Measurements from ENCODE around the gene ANKRD39.

Gene ANKRD39

DNA sequence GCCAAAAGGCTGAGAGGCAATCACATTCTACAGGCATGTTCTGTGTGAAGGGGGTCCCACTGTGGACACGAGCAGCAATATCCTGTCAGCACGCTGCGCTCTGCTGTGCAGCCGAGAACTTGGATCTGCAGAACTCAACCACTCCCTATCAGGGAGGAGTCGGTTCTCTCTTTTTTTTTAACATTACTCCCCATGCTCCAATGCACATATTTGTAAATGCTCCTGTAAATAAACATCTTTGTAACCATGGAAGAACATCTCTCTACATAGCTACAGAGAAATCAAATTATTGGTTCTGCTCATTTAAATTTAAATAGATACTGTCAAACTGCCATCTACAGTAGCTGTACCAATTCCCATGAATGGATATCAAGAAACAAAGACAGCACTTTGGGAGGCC lies 11.0 kb downstream of the ANKRD39 start:
- Histone ChIP-seq H3K27me3 (ENCODE audit: insufficient read depth, low read depth) (no peaks in the 10 kb centered on the region), H3K9ac (peak overlapping the region; percentile 47; the same call in 1 of the 2 replicates), H3K4me3 (IDR thresholded peaks at IDR 0.05; ENCODE audit: insufficient read depth, low read depth, low read length) (no peak overlapping the region), H3K27ac (peak overlapping the region; percentile 93), H4K20me1 (ENCODE audit: insufficient read depth) (no peaks in the 10 kb centered on the region), H3K4me1 (ENCODE audit: low read depth, poor library complexity, severe bottlenecking) (peaks cover 91% of the 10 kb centered on the region), H2AFZ (ENCODE audit: low read depth) (no peak overlapping the region), H3K79me2 (ENCODE audit: insufficient read depth, low read depth) (peaks cover 35% of the 10 kb centered on the region; the same call in 1 of the 2 replicates), H3K4me2 (peak overlapping the region; percentile 92), H3K36me3 (ENCODE audit: insufficient read depth) (peaks cover 12% of the 10 kb centered on the region; the same call in 1 of the 2 replicates)
- no peak for TF ChIP-seq CTCF (conservative IDR thresholded peaks at IDR 0.05; ENCODE audit: low read depth, low read length)

- Histone ChIP-seq H3K4me3 (IDR thresholded peaks at IDR 0.05; ENCODE audit: insufficient read depth, low read depth, low read length) (no peak overlapping the region), H3K9ac (no peak overlapping the region), H4K20me1 (ENCODE audit: insufficient read depth) (no peaks in the 10 kb centered on the region), H3K79me2 (ENCODE audit: insufficient read depth, low read depth) (peaks cover 12% of the 10 kb centered on the region; the same call in 1 of the 2 replicates), H3K36me3 (ENCODE audit: insufficient read depth) (peaks cover 3% of the 10 kb centered on the region; the same call in 1 of the 2 replicates), H3K27ac (no peak overlapping the region), H3K4me1 (ENCODE audit: low read depth, poor library complexity, severe bottlenecking) (peaks cover 81% of the 10 kb centered on the region), H3K4me2 (no peak overlapping the region), H2AFZ (ENCODE audit: low read depth) (no peak overlapping the region), H3K27me3 (ENCODE audit: insufficient read depth, low read depth) (no peaks in the 10 kb centered on the region)
- TF ChIP-seq CTCF (conservative IDR thresholded peaks at IDR 0.05; ENCODE audit: low read depth, low read length) = no peak
Measured at GRCh38 chr2:96844405-96844808, 13.4 kb downstream of the ANKRD39 start.

DNA sequence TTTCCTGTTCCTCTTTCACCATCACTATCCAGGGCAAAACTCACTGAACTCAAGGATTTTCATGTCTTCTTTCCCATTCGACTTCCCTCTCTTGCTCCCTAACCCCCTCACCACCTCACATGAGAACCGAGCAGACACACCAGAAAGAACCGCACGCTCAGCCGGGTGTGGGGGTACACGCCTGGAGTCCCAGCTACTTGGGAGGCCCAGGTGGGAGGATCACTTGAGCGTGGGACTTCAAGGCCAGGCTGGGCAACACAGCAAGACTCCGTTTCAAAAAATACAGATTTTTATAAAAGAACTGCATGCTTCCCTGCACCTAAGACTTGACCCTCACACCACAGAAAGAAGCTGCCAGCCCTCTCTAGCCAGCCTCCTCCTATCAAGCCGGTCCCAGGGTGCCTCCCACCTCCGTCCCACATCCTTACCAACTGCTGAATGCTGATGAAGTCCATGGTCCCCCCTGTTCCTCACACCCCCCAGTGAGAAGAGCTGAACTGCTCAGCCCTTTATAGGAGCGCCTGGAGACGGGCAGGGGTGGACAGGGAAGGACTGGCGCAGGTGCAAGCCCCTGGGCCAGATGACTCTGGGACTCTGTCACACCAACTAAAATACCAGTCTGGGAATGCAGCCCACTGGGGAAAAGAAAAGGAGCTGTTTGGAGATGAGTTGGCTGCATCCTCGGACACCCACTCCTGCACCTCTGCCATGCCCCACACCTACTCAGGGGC lies 14.1 kb downstream of the ANKRD39 start, which contains the start of gene ANKRD23:
ANKRD23 (minus strand) TSS at position 484 of the 731 bp plus-strand sequence; CDS start at position 455, 29 bp downstream.
- Histone ChIP-seq H3K9ac (no peak within 1 kb of the TSS), H3K36me3 (ENCODE audit: insufficient read depth) (peaks cover 3% of the 10 kb centered on the region; the same call in 1 of the 2 replicates), H4K20me1 (ENCODE audit: insufficient read depth) (no peaks in the 10 kb centered on the region), H3K4me2 (no peak within 1 kb of the TSS), H3K4me1 (ENCODE audit: low read depth, poor library complexity, severe bottlenecking) (peaks cover 81% of the 10 kb centered on the region), H3K4me3 (IDR thresholded peaks at IDR 0.05; ENCODE audit: insufficient read depth, low read depth, low read length) (no peak within 1 kb of the TSS), H3K27ac (peak within 1 kb of the TSS; percentile 26; the same call in 1 of the 2 replicates), H3K79me2 (ENCODE audit: insufficient read depth, low read depth) (peaks cover 12% of the 10 kb centered on the region; the same call in 1 of the 2 replicates), H3K27me3 (ENCODE audit: insufficient read depth, low read depth) (no peaks in the 10 kb centered on the region), H2AFZ (ENCODE audit: low read depth) (no peak within 1 kb of the TSS)
- no peak for TF ChIP-seq CTCF (conservative IDR thresholded peaks at IDR 0.05; ENCODE audit: low read depth, low read length)

DNA sequence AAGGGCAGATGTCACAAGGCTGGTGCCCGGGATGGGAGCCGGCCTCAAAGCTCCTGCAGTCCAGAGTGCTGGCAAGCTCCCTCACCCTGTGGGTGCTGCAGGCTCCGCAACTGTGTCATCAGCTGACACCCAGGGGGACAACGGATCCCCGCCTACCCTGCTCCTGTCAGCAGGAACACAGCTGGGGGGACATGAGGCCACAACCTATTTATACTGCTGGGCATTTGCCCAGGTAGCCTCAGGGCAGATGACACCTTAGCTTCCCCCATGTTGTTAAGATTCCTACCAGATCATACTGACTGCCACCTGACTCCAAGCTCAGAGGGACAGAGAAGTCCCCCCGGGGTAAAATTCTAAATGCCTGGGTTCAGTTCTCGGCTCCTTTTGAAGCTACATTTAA lies 15.2 kb downstream of the ANKRD39 start:
- Histone ChIP-seq H3K36me3 (ENCODE audit: insufficient read depth) (peaks cover 3% of the 10 kb centered on the region; the same call in 1 of the 2 replicates), H3K4me2 (no peak overlapping the region), H3K79me2 (ENCODE audit: insufficient read depth, low read depth) (peaks cover 12% of the 10 kb centered on the region; the same call in 1 of the 2 replicates), H3K4me1 (ENCODE audit: low read depth, poor library complexity, severe bottlenecking) (peaks cover 81% of the 10 kb centered on the region), H3K27me3 (ENCODE audit: insufficient read depth, low read depth) (no peaks in the 10 kb centered on the region), H3K27ac (peak overlapping the region; percentile 26; the same call in 1 of the 2 replicates), H2AFZ (ENCODE audit: low read depth) (no peak overlapping the region), H4K20me1 (ENCODE audit: insufficient read depth) (no peaks in the 10 kb centered on the region), H3K4me3 (IDR thresholded peaks at IDR 0.05; ENCODE audit: insufficient read depth, low read depth, low read length) (no peak overlapping the region), H3K9ac (no peak overlapping the region)
- TF ChIP-seq CTCF (conservative IDR thresholded peaks at IDR 0.05; ENCODE audit: low read depth, low read length) = no peak
